ENCODE results near the gene MRPL9.
"Not testable (repeated sequence)": the region's sequence is repeated elsewhere in the genome, so short reads cannot be mapped to it uniquely, and the experiment has no call there.

MRPL9 gene

DNA sequence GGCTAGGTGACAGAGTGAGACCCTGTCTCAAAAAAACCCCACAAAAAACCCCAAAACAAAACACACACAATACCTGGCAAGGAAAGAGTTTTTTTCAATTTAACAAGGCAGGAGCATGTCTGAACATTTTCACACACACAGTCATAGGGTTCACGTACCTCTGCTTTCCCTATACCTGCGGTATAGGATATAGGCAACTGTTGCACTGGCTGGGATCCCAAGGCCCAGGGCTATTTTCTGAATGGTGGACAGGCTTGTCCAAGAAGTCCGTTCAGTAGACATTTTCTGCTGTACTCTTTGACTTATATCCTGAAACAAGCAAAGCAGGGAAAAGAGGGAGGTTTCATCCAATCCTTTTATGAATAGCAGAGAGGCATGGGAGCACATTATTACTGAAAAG is 19.4 kb upstream of the MRPL9 start:
- no peak for DNase-seq

DNA sequence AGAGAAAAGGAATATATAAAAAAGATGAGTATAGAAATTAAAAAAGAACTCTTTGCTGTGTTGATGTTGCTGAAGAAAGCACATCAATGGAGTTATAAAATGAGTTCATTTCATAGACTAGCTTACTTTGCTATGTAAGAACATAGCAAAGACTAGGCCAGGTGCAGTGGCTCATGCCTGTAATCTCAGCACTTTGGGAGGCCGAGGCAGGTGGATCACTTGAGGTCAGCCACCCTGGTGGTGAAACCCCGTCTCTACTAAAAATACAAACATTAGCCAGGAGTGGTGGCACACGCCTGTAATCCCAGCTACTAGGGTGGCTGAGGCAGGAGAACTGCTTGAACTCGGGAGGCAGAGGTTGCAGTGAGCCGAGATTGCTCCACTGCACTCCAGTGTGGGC is 18.7 kb upstream of the MRPL9 start:
- not testable (repeated sequence) for DNase-seq

DNA sequence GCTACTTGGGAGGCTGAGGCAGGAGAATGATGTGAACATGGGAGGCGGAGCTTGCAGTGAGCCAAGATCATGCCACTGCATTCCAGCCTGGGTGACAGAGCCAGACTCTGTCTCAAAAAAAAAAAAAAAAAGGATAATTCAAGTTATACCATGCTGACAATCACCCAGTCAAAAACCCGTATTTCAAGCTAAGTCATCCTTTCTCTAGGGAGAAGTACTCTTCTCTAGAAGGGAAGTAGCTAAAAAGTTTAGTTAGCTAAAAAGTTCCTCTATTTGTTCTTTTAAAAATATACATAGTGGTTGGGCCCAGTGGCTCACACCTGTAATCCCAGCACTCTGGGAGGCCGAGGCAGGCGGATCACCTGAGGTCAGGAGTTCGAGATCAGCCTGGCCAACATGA is 17.4 kb upstream of the MRPL9 start:
- DNase-seq = not testable (repeated sequence)

DNA sequence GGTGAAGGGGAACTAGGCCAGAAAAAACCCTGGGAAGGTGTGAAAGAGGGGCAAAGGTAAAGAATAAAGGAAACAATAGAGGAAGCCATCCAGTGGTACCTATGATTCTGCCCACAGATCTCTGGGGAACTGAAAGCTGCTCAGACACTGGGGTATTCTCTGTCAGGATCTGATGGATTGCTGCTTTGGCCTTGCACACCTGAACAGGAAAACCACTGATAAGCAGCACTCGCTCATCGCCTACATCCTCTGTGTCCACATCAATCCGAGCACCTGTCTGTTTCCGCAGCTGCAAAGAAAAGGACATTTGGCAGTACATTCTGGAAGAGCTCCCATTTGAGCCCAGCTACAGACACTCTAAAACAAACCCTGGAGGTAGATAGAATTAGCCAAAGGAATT is 16.6 kb upstream of the MRPL9 start:
- no peak for DNase-seq

DNA sequence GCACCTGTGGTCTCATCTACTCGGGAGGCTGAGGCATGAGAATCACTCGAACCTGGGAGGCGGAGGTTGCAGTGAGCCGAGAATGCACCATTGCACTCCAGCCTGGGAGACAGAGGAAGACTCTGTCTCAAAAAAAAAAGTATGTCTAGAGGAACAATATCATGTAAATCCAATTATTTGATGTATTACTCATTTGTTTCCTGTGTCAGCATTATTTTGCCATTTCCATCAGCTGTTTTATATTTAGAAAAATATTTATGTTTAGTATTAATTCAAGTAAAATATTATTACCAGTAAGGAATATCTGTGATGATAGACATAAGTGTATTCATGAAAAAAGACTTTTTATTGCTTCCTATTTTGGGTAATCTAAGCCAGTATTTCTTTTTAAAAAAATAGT is 14.0 kb upstream of the MRPL9 start:
- DNase-seq = no peak

DNA sequence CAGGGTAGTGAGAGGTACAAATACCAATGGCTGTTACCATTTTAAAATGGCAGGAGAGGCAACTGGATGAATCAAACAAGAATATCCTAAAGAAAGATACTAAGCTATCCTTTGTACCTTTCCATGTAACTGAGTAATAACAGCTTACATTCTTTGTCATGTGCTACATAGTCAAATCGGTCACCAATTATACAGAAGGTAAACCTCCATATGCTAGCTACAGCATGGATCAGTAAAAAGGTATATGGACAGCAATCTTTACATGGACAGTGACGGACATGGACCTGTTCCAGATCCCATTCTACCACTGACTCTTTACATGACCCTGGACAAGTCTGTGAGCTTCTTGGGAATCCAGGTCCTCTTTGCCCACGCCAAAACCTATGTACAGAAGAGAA is 13.4 kb upstream of the MRPL9 start:
- no peak for DNase-seq

DNA sequence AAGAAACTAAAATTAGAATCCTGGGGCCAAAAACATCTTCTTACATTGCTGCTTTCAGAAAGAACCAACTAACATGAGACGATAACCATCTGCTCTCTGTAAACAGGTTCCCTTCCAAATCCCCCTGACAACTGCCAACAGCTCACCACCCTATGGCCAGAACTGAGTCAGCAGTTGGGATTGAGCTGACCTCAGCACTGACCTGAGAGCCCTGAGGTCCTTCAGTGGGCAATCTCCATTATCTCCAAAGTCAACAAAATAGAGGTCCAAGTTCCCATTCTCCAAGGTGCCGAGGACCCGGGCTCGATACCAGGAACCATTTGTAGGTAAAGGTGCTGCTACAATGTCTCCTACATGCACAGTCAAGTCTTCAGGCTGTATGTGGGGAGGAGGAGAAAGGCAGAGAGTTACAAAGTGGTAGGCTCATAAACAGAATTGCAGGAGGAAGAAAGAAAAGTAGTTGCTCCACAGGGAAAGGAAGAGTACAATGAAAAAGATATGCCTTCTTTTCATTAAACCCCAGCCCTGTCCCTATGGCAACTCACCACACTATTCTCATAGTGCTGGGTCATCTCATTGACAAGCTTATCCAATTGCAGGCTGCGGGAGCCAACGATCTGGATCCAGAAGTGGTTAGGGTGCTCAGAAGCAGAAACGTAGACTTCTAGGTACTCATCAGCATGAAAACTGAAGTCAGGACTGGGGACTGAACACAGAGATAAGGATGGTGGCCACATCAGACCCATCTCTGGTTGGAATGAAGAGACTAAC is 12.8 kb upstream of the MRPL9 start:
- no peak for DNase-seq

DNA sequence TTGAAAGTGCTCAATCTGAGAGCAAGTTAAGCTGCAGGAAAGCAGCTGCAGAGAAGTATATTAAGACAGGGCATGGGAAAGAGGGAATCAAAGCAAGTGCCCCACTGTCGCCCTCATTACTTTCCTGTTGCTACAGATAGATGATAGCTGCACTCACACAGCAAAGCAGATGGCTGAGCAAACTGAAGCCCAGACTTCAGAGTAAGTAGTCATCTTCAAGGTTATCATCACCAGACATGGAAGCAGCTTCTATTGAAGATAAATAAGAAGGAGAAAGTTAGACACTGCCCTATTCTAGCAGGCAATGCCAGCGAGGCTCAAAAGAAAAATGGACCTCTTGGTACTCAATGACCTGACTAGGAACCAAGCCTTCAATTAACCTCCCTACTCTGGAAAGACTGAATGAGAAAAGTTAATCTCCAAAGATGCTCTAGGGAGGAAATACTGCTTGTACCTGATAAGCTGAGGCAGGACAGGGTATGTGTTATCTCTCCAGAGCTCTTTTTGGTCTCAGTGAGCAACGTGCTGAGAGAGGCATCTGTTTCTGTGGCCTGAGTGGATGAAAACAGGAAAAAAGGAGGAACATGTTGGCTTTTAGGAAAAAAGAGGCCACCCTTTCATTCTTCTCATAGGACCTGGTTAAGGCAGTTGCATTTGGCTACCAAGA is 11.1 kb upstream of the MRPL9 start:
- DNase-seq = no peak

DNA sequence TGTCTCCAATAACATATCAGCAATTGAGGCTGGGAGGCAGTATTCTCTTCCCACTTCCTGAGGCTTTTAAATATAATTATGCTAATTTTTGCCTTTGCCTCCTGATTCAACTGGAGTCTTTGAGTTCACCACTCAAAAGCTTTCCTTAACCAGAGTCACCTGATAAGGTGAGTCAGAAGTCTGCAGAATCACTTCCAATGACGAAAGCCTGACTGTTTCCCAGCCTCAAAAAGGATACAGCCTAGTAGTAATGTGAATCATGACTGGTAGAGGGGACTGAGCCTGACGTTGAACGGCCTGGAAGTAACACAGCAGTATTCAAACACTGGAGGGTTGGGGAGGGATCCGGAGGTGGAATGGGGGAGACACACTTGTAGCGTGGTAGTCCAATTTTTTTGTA is 10.4 kb upstream of the MRPL9 start:
- DNase-seq = no peak

DNA sequence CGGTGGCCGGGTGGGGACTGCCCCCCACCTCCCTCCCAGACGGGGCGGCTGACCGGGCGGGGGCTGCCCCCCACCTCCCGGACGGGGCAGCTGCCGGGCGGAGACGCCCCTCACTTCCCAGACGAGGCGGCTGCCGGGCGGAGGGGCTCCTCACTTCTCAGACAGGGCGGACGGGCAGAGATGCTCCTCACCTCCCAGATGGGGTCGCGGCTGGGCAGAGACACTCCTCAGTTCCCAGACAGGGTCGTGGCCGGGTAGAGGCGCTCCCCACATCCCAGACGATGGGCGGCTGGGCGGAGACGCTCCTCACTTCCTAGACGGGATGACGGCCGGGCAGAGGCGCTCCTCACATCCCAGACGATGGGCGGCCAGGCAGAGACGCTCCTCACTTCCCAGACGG is 6.0 kb upstream of the MRPL9 start:
- DNase-seq = not testable (repeated sequence)

DNA sequence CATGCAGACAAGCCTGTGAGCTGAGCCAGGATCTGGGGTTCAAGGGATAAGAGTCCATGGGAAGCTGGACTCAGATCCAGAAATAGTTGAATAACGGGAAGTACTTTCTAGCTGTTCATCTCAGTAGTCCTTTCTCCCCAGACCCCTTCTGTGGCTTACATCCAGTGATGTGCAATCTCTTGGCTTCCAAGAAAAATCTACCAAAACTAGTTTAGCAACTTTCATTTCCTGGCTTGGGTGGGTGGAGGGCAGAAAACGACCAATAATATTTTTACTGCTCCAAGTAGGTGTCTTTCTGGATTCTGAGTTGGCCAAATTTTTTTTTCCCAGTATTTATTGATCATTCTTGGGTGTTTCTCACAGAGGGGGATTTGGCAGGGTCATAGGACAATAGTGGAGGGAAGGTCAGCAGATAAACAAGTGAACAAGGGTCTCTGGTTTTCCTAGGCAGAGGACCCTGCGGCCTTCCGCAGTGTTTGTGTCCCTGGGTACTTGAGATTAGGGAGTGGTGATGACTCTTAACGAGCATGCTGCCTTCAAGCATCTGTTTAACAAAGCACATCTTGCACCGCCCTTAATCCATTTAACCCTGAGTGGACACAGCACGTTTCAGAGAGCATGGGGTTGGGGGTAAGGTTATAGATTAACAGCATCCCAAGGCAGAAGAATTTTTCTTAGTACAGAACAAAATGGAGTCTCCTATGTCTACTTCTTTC is 5.2 kb upstream of the MRPL9 start:
- not testable (repeated sequence) for DNase-seq

DNA sequence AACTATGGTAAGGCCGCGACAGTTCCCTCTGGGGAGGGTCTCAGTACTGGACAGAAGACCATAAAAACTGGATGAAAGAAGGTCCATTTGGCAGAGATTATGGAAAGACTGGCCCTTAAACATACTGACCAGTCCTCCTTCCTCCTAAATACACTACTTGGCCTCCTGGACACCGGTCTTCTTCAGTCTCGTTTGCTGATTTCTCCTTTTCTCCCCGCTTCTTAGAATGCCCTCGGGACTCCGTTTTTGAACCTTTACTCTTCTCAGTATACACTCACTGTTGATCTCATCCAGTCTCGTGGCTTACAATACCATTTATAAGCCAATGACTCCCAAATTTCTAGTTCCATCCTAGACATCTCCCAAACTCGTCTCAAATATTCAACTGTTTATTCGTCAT is 694 bp upstream of the MRPL9 start:
- DNase-seq = no peak

DNA sequence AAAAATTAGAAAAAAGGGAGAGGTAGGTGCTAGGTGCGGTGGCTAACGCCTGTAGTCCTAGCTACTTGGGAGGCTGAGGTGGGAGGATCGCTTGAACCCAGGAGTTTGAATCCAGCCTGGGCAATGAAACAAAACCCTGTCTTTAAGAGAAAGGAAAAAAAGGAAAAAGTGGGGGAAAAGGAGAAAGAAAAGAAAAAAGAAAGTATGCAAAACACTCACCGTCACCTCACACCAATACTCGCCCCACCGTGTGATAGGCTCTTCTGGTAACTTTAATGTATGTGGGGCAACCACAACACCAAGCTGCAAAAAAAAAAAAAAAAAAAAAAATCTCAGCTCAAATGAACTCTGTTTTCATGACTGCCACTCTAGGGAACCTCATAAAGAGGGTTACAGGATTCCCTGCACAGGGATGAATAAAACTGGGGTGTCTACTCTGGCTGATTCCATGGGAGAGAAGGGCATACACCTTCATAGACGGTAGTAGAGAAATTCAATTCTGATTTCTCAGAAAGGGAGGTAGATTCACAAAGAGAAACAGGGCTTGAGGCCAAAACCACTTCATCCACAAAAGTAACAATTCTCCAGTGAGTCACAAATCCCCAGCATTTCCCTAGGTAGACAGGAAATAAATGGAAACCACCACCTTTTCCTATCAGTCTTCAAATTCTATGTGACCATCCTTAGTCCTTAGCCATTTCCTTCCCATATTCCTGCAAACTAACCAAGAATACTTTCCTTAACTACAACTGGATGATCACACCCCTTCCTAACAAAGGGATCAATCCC is 2.5 kb downstream of the MRPL9 start:
- DNase-seq = no peak

DNA sequence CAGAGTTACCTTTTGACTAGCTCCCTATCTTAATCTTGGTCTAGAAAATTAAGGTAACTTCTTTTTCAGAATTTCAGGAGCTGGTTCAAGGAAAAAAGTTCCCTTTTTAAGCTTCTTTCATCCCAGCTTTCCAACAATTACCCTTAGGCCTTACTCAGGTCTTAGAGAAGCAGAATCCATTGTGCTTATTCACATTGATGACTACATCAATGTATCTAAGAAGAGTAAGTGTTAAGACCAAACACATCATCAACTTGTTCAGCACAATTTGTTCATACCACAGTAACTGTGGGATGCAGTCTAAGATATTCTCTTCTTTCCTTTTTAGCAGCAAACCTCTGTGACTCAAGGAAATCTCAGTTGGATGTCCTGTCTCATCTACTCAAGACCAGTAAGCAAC is 4.1 kb downstream of the MRPL9 start:
- no peak for DNase-seq

DNA sequence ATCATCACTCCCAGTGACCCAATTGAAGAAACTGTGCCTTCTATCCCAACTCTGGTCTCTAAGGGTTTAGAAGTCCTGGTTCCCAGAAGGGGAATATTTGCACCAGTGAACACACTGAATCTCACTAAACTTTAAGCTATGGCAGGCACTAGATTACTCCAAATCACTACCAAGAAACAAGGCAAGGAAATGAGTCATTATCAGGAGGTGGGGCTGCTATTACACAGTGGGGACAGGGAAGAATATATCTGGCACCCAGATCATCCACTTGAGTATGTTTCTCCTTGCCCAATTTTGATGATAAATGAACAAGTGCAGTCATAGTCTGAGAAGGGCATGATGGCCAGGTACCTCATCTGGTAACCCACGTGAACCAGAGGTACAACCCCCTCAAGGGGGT is 7.0 kb downstream of the MRPL9 start:
- DNase-seq = no peak

DNA sequence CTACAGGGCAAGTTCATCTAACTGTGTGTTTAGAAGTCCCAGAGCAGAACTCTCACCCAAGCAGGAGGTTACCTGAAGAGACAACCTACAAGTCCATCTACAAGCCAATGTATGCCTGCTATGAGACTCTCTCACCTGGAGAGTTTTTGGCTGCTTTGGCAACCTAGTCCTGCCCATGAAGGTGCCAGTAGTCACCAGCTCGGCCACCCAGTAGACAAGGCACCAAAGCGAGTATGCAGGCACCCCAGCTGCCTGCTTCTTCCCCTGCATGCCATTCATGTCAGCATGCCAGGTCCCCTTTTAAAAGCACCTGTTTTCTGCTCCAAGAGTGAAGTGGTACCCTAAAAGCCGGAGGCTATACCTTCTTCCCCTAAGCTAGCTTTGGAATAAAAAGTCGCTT is 21.8 kb downstream of the MRPL9 start:
- DNase-seq = no peak

DNA sequence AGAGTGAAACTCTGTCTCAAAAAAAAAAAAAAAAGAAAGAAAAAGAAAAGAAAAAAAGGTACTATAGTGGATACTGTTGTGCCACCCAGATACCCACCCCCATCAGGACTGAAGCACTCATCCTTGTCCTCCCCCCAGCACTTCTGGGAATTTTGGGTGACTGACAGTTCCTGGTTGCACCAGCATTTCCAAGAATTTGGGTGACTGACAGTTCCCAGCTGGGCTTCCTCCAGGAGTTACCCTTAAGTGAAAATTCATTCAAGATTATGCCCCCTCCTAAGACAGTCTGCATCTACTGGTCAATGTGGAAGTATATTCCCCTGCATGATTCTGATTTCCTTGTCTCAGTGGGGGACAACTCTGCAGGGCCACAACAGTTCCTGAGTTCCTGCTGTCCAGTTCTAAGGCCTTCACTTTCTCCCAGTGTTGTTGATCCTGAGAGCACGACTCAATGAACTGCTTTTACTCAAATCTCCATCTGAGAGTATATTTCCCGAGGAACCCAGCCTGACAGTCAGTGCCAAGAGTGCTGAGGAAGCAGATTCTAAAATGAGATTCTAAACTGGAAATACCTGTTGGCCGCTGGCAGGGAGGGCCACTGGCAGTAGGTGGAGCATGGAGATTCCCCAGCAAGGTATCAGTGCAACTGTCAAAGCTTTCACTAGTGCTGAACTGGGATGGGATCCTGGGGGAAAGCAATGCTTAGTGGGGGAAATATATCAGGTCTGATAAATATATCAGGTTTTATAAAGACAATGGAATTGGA is 23.5 kb downstream of the MRPL9 start:
- no peak for DNase-seq

DNA sequence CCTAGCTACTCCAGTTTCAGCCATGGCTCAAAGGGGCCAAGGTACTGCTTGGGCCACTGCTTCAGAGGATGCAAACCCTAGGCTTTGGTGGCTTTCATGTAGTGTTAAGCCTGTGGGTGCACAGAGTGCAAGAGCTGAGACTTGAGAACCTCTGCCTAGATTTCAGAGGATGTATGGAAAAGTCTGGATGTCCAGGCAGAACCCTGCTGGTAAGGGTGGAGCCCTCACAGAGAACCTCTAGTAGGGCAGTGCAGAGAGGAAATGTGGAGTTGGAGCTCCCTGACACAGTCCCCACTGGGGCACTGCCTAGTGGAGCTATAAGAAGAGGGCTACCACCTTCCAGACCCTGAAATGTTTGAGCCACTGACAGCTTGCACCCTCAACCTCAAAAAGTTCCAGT is 25.8 kb downstream of the MRPL9 start:
- DNase-seq = no peak

DNA sequence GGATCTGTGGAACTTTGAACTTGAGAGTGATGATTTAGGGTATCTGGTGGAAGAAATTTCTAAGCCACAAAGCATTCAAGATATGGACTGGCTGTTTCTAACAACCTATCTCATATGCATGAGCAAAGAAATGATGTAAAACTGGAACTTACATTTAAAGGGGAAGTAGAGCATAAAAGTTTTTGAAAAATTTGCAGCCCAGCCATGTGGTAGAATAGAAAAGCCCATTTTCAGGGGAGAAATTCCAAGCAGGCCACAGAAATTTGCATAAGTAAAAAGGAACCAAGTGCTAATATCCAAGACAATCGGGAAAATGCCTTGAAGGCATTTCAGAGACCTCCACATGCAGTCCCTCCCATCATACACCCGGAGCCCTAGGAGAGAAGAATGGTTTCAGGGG is 26.3 kb downstream of the MRPL9 start:
- no peak for DNase-seq

DNA sequence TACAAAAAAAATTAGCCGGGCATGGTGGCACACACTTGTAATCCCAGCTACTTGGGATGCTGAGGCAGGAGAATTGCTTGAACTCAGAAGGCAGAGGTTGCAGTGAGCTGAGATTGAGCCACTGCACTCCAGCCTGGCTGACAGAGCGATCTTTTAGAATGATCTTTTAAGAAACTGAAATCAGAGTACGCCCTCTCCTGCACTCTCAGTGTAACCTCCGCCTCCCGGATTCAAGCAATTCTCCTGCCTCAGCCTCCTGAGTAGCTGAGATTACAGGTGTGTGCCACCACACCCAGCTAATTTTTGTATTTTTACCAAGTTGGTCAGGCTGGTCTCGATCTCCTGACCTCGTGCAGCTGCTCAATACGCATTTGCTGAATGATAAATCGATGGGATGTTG is 29.3 kb downstream of the MRPL9 start:
- DNase-seq = not testable (repeated sequence)

DNA sequence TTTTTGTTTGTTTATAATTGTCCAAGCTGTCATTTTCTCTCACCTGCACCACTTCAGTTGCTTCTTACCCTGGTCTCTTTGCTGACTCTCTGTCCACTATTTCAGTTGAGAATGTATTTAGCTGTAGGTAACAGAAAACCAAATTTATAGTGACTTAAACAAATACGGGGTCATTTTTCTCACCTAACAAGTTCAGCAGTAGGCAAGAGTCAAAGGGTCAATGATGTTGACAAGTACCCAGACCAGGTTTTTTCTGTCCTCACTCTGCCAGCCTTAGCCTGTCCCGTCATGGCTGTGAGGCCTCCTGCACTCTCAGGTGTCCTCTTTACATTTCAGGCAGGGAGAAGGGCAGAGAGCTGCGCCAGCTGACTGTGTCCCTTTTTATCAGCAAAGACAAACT is 30.2 kb downstream of the MRPL9 start:
- DNase-seq = no peak

DNA sequence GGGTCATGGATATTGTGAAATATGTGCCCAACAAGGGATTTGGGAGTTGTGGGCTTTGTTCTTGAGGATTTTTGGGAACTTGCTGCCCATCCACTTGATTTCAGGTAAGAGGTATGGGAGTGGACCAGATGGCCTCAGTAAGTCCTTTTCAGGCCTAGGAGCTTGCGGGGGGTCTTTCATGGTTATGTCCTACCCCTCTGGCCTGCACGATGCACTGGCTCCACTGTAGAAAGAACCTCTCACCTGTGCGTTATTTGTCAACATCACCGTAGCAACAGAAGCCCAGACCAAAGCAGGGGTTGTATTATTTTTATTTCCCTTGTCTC is 33.4 kb downstream of the MRPL9 start:
- no peak for DNase-seq
